ENCODE data around the gene RIT1. TPM values are rescaled to one million over a fixed set of nuclear protein-coding genes. Genes with fewer than 3 reads are reported as not detected.

Gene RIT1
- total RNA-seq, 4 donors from 2014 or later = 13.6 to 31.1 (median 17.4) TPM

GRCh38 chr1:155893389-155894142 is 17.6 kb downstream of the RIT1 start:
- Histone ChIP-seq H3K27ac (peak overlapping the region in 3 of 4 donors; percentile 30 to 74 (median 41)), H3K4me3 (no peak overlapping the region), H3K4me1 (no peaks in the 10 kb centered on the region), H3K36me3 (peaks cover 0 to 26% (median 0%) of the 10 kb centered on the region in 3 donors), H3K9me3 (no peaks in the 10 kb centered on the region), H3K27me3 (no peaks in the 10 kb centered on the region)
- TF ChIP-seq POLR2A (IDR thresholded peaks at IDR 0.05) (no peak), CTCF (IDR thresholded peaks at IDR 0.05) (no peak)
- no peak for DNase-seq

GRCh38 chr1:155892796-155893195 is 18.4 kb downstream of the RIT1 start:
- Histone ChIP-seq H3K27me3 (no peaks in the 10 kb centered on the region), H3K36me3 (peaks cover 0 to 20% (median 0%) of the 10 kb centered on the region in 3 donors), H3K4me1 (no peaks in the 10 kb centered on the region), H3K4me3 (no peak overlapping the region), H3K27ac (peak overlapping the region in 2 of 4 donors; percentile 41 to 74), H3K9me3 (no peaks in the 10 kb centered on the region)
- DNase-seq = no peak
- TF ChIP-seq CTCF (IDR thresholded peaks at IDR 0.05) (no peak), POLR2A (IDR thresholded peaks at IDR 0.05) (no peak)

GRCh38 chr1:155890251-155890650 is 20.9 kb downstream of the RIT1 start:
- no peak overlapping the region for H3K27ac ChIP-seq
- no peaks in the 10 kb centered on the region for H3K27me3 ChIP-seq
- no peaks in the 10 kb centered on the region for H3K9me3 ChIP-seq
- no peaks in the 10 kb centered on the region for H3K4me1 ChIP-seq
- no peaks in the 10 kb centered on the region for H3K36me3 ChIP-seq
- TF ChIP-seq POLR2A (IDR thresholded peaks at IDR 0.05) (no peak), CTCF (IDR thresholded peaks at IDR 0.05) (no peak)
- no peak overlapping the region for H3K4me3 ChIP-seq
- no peak for DNase-seq

GRCh38 chr1:155889566-155889965 is 21.6 kb downstream of the RIT1 start:
- no peak overlapping the region for H3K27ac ChIP-seq
- TF ChIP-seq CTCF (IDR thresholded peaks at IDR 0.05) = no peak
- TF ChIP-seq POLR2A (IDR thresholded peaks at IDR 0.05) = no peak

GRCh38 chr1:155888481-155888880 is 22.7 kb downstream of the RIT1 start:
- Histone ChIP-seq H3K27me3 (no peaks in the 10 kb centered on the region), H3K4me1 (peaks cover 0 to 3% (median 0%) of the 10 kb centered on the region in 4 donors), H3K27ac (no peak overlapping the region), H3K9me3 (no peaks in the 10 kb centered on the region), H3K4me3 (no peak overlapping the region), H3K36me3 (no peaks in the 10 kb centered on the region)
- TF ChIP-seq POLR2A (IDR thresholded peaks at IDR 0.05) (no peak), CTCF (IDR thresholded peaks at IDR 0.05) (no peak)
- no peak for DNase-seq

More at GRCh38 chr1:155889566-155889965, 21.6 kb downstream of the RIT1 start:
- Histone ChIP-seq H3K9me3 (no peaks in the 10 kb centered on the region), H3K4me1 (no peaks in the 10 kb centered on the region), H3K4me3 (no peak overlapping the region), H3K27me3 (no peaks in the 10 kb centered on the region), H3K36me3 (no peaks in the 10 kb centered on the region)
- DNase-seq = no peak

All from Peyer's patch (tissue), 4 donors.